H1 (cell line): ENCODE results near the gene FBXO30. TPM values are rescaled to one million over a fixed set of nuclear protein-coding genes. Genes with fewer than 3 reads are reported as not detected.

ENCODE experiments used
- CTCF ChIA-PET: fragments of 300-600 bp; sonication (Branson Sonifier 250); formaldehyde crosslinking; loops from one replicate; lab custom pipeline; 2021; ENCODE audit not compliant: partially characterized antibody; lab: Charles Lee
- POLR2A ChIA-PET: fragments of 300-600 bp; sonication (Branson Sonifier 250); formaldehyde crosslinking; loops from one replicate; lab custom pipeline; 2021; ENCODE audit warnings: inconsistent platforms; ENCODE audit not compliant: partially characterized antibody; lab: Charles Lee
- DNase-seq, 2 experiments: peaks; one replicate each; pipeline versions ENCODE4 v3.0.0 to v3.0.0-alpha.2; 2010 to 2022; ENCODE audit warnings: low spot score in 2 of 2, low read depth in 1 of 2, mixed read lengths in 1 of 2
- FAIRE-seq: peaks from 2 replicates; lab custom pipeline; 2011; peaks lifted over from hg19 to GRCh38; lab: Jason Lieb, UNC
- H2AFZ ChIP-seq: 2 replicates; pipeline ENCODE4 v1.8.1; 2012; ENCODE audit warnings: low read length, inconsistent platforms
- H2AK5ac ChIP-seq: 2 replicates; pipeline ENCODE4 v1.6.1; 2013; ENCODE audit warnings: low read depth, low read length
- H2BK120ac ChIP-seq: replicated peaks from 2 replicates; pipeline ENCODE3; 2013; ENCODE audit warnings: low read depth, low read length, inconsistent platforms
- H2BK12ac ChIP-seq: 2 replicates; pipeline ENCODE4 v1.6.1; 2013; ENCODE audit warnings: low read depth, low read length
- H2BK15ac ChIP-seq: 2 replicates; pipeline ENCODE4 v1.6.1; 2013; ENCODE audit warnings: low read length
- H2BK20ac ChIP-seq: 2 replicates; pipeline ENCODE4 v1.6.1; 2013; ENCODE audit warnings: low read length
- H2BK5ac ChIP-seq: 2 replicates; pipeline ENCODE4 v1.6.1; 2013; ENCODE audit warnings: low read depth, low read length
- H3K14ac ChIP-seq: 2 replicates; pipeline ENCODE4 v1.6.1; 2013; ENCODE audit warnings: inconsistent platforms; ENCODE audit not compliant: insufficient read length
- H3K18ac ChIP-seq: 2 replicates; pipeline ENCODE4 v1.6.1; 2013; ENCODE audit warnings: low read length; ENCODE audit errors: extremely low read depth
- H3K23ac ChIP-seq: 2 replicates; pipeline ENCODE4 v1.6.1; 2013; ENCODE audit warnings: inconsistent platforms; ENCODE audit not compliant: insufficient read length
- H3K23me2 ChIP-seq: 2 replicates; pipeline ENCODE4 v1.6.1; 2013; ENCODE audit warnings: low read depth, low read length
- H3K27ac ChIP-seq: 2 replicates; pipeline ENCODE4 v1.6.1; 2011; ENCODE audit warnings: low read depth, low read length, inconsistent platforms
- H3K27me3 ChIP-seq, 4 experiments: replicated peaks in 1 of 4; 1 replicate in 1 of 4; 2 replicates in 3 of 4; pipeline versions ENCODE4 v1.6.1 to v1.8.1; 2011 to 2013; ENCODE audit warnings: low read length in 3 of 4, mild to moderate bottlenecking in 3 of 4, inconsistent platforms in 2 of 4, mixed read lengths in 2 of 4, moderate library complexity in 1 of 4; ENCODE audit not compliant: control insufficient read depth in 3 of 4, insufficient read depth in 3 of 4; ENCODE audit errors: extremely low read depth in 1 of 4
- H3K36me3 ChIP-seq, 4 experiments: 2 replicates each; pipeline versions ENCODE4 v1.6.1 to v1.8.1; 2011 to 2013; ENCODE audit warnings: mild to moderate bottlenecking in 4 of 4, low read length in 3 of 4, moderate library complexity in 2 of 4, control low read depth in 1 of 4, inconsistent platforms in 1 of 4; ENCODE audit not compliant: insufficient read depth in 4 of 4, control insufficient read depth in 2 of 4
- H3K4ac ChIP-seq: replicated peaks from 2 replicates; pipeline ENCODE3; 2013; ENCODE audit warnings: low read length, low read depth, mixed read lengths, inconsistent platforms; ENCODE audit not compliant: insufficient read length
- H3K4me1 ChIP-seq, 4 experiments: replicated peaks in 1 of 4; 1 replicate in 1 of 4; 2 replicates in 3 of 4; pipeline versions ENCODE4 v1.6.1 to v1.8.1; 2011 to 2013; ENCODE audit warnings: low read length in 3 of 4, inconsistent platforms in 2 of 4, mixed read lengths in 1 of 4; ENCODE audit not compliant: insufficient read depth in 4 of 4, control insufficient read depth in 3 of 4
- H3K4me2 ChIP-seq, 2 experiments: 2 replicates each; pipeline versions ENCODE4 v1.6.1 to v1.8.1; 2011 to 2013; ENCODE audit warnings: low read depth in 2 of 2, low read length in 2 of 2, control low read depth in 1 of 2, inconsistent platforms in 1 of 2, mild to moderate bottlenecking in 1 of 2; ENCODE audit not compliant: insufficient read depth in 1 of 2
- H3K4me3 ChIP-seq, 4 experiments: fragments of 200-600, 300-600 bp in 1 of 4; sonication (generic), shearing (Covaris generic), sonication (Bioruptor Twin) in 1 of 4; 2 replicates each; pipeline versions ENCODE4 v1.5.1 to v1.8.1; 2011 to 2016; ENCODE audit warnings: low read length in 4 of 4, low read depth in 3 of 4, control low read depth in 2 of 4, inconsistent platforms in 2 of 4, mild to moderate bottlenecking in 2 of 4, mixed read lengths in 1 of 4, moderate library complexity in 1 of 4; ENCODE audit not compliant: insufficient read depth in 2 of 4; ENCODE audit errors: extremely low read depth in 1 of 4
- H3K56ac ChIP-seq: replicated peaks from 2 replicates; pipeline ENCODE3; 2013; ENCODE audit warnings: low read depth, mild to moderate bottlenecking, mixed read lengths, low read length, inconsistent platforms; ENCODE audit not compliant: insufficient read length
- H3K79me1 ChIP-seq: 2 replicates; pipeline ENCODE4 v1.6.1; 2013; ENCODE audit warnings: low read depth, low read length, control low read depth
- H3K79me2 ChIP-seq, 2 experiments: 2 replicates each; pipeline versions ENCODE4 v1.6.1 to v1.8.1; 2012 to 2013; ENCODE audit warnings: low read length in 2 of 2, mild to moderate bottlenecking in 2 of 2, inconsistent platforms in 1 of 2; ENCODE audit not compliant: insufficient read depth in 2 of 2, control insufficient read depth in 1 of 2
- H3K9ac ChIP-seq, 4 experiments: replicated peaks in 1 of 4; 1 replicate in 1 of 4; 2 replicates in 3 of 4; pipeline versions ENCODE4 v1.6.1 to v1.8.1; 2011 to 2013; ENCODE audit warnings: low read depth in 3 of 4, low read length in 3 of 4, control low read depth in 2 of 4, mild to moderate bottlenecking in 2 of 4, moderate library complexity in 2 of 4, inconsistent platforms in 1 of 4; ENCODE audit errors: extremely low read depth in 1 of 4
- H3K9me3 ChIP-seq, 2 experiments: 2 replicates each; pipeline versions ENCODE4 v1.6.1 to v1.8.1; 2012 to 2013; ENCODE audit warnings: mild to moderate bottlenecking in 2 of 2, moderate library complexity in 2 of 2, control low read depth in 1 of 2, inconsistent platforms in 1 of 2, low read depth in 1 of 2, low read length in 1 of 2, mixed read lengths in 1 of 2; ENCODE audit not compliant: insufficient read depth in 2 of 2
- H4K20me1 ChIP-seq, 2 experiments: replicated peaks in 1 of 2; 2 replicates each; pipeline versions ENCODE3 to v1.8.1; 2011 to 2013; ENCODE audit warnings: inconsistent platforms in 2 of 2, low read length in 2 of 2, mild to moderate bottlenecking in 1 of 2; ENCODE audit not compliant: insufficient read depth in 2 of 2, control insufficient read depth in 1 of 2
- H4K5ac ChIP-seq: 2 replicates; pipeline ENCODE4 v1.6.1; 2013; ENCODE audit warnings: low read length, low read depth, mixed read lengths, inconsistent platforms; ENCODE audit not compliant: insufficient read length
- H4K8ac ChIP-seq: 2 replicates; pipeline ENCODE4 v1.8.0; 2013; ENCODE audit warnings: mild to moderate bottlenecking, moderate library complexity, low read length, inconsistent platforms; ENCODE audit not compliant: insufficient read depth; ENCODE audit errors: extremely low read depth
- H4K91ac ChIP-seq: replicated peaks from 2 replicates; pipeline ENCODE3; 2013; ENCODE audit warnings: low read length, mixed read lengths, inconsistent platforms; ENCODE audit not compliant: insufficient read length
- JUND ChIP-seq: IDR thresholded peaks from 2 replicates; pipeline ENCODE4 v1.6.1; 2011; ENCODE audit warnings: mild to moderate bottlenecking, improper control_type of control experiment, low read length
- KDM5A ChIP-seq: fragments of 200-600 bp; IDR thresholded peaks from 2 replicates; pipeline ENCODE4 v1.7.1; 2012; ENCODE audit warnings: mild to moderate bottlenecking, low read length, inconsistent platforms, mixed read lengths
- RXRA ChIP-seq: IDR thresholded peaks from 2 replicates; pipeline ENCODE4 v1.6.1; 2011; ENCODE audit warnings: low read depth, mild to moderate bottlenecking, low read length, moderate library complexity; ENCODE audit not compliant: insufficient read depth
- SAP30 ChIP-seq: fragments of 300-600 bp; sonication (generic); IDR thresholded peaks from 2 replicates; pipeline ENCODE4 v1.7.1; 2012; ENCODE audit warnings: low read length, moderate library complexity, mild to moderate bottlenecking, inconsistent platforms; ENCODE audit not compliant: insufficient read depth, insufficient replicate concordance
- SIN3A ChIP-seq, 2 experiments: IDR thresholded peaks in 1 of 2; conservative IDR thresholded peaks in 1 of 2; 2 replicates each; pipeline ENCODE4 v1.6.1; 2011 to 2012; ENCODE audit warnings: low read length in 2 of 2, improper control_type of control experiment in 1 of 2, low read depth in 1 of 2, mild to moderate bottlenecking in 1 of 2
- WGBS, 2 experiments: shearing (Covaris generic) in 1 of 2; methylation state at CpG; one replicate each; pipeline versions ENCODE4 v1.1.6 to v1.1.7; 2013 to 2015; ENCODE audit warnings: low lambda C conversion rate in 2 of 2, mixed read lengths in 2 of 2, inconsistent platforms in 1 of 2, low coverage in 1 of 2, missing lambda C conversion rate in 1 of 2; ENCODE audit not compliant: insufficient replicate concordance in 2 of 2, insufficient coverage in 1 of 2, insufficient read length in 1 of 2; ENCODE audit errors: extremely low coverage in 1 of 2, missing lambda C conversion rate in 1 of 2; 5-methylcytosine and 5-hydroxymethylcytosine counted together
- polyA plus RNA-seq, 7 experiments: library from polyadenylated mRNA; depleted of rRNA in 3 of 7; stranded (reverse) in 5 of 7; unstranded in 2 of 7; fragments of >200 nt in 5 of 7; fragments of 200-250 nt in 2 of 7; gene quantifications; 1 replicate in 5 of 7; 2 replicates in 1 of 7; 4 replicates in 1 of 7; pipeline versions ENCODE4 v1.2.1 to v1.2.3, GENCODE V29; 2011 to 2013; ENCODE audit warnings: missing spikeins in 2 of 7, mixed read lengths in 2 of 7
- total RNA-seq: library from RNA; stranded (reverse); fragmentation: NEBNext Ultra II Directional; extraction: Animal tissue kit (Norgen Biotek cat#: 25700); gene quantifications from 2 replicates; pipeline ENCODE4 v1.2.1, GENCODE V29; 2021

The FBXO30 gene
- total and polyA plus RNA-seq, 2 of the 8 experiments (the other 6 are each of a cell fraction or from before 2014, with no cell fraction given) = 3.9 to 18.3 TPM

GRCh38 chr6:145850671-145851070, 36.1 kb upstream of the FBXO30 start:
- no peak overlapping the region for H2BK12ac ChIP-seq
- H3K27me3 ChIP-seq = no peaks in the 10 kb centered on the region
- no peaks in the 10 kb centered on the region for H3K79me1 ChIP-seq
- H3K9ac ChIP-seq = no peak overlapping the region
- H4K91ac ChIP-seq = no peak overlapping the region
- H3K36me3 ChIP-seq = no peaks in the 10 kb centered on the region
- H3K4me3 ChIP-seq = no peak overlapping the region
- CTCF ChIA-PET = no interaction called here
- H3K23me2 ChIP-seq = no peaks in the 10 kb centered on the region; the same call in 1 of the 2 replicates
- H2BK5ac ChIP-seq = no peak overlapping the region
- FAIRE-seq = no peak
- no peak overlapping the region for H4K8ac ChIP-seq
- H3K14ac ChIP-seq = no peak overlapping the region
- H3K56ac ChIP-seq = no peak overlapping the region
- H4K5ac ChIP-seq = no peak overlapping the region
- no peaks in the 10 kb centered on the region for H3K9me3 ChIP-seq
- H4K20me1 ChIP-seq = no peaks in the 10 kb centered on the region
- no peak overlapping the region for H3K4me2 ChIP-seq
- DNase-seq = no peak
- H2AK5ac ChIP-seq = no peak overlapping the region
- H2BK120ac ChIP-seq = no peak overlapping the region
- 85% methylated on average over 2 of the region's 2 CpGs; no CpG with 5 or more reads in 1 of the 2 experiments for WGBS, 2 experiments
- H3K79me2 ChIP-seq = no peaks in the 10 kb centered on the region
- H3K27ac ChIP-seq = no peak overlapping the region
- POLR2A ChIA-PET = no interaction called here
- no peak overlapping the region for H2BK15ac ChIP-seq
- H3K23ac ChIP-seq = no peak overlapping the region
- H2BK20ac ChIP-seq = no peak overlapping the region
- H3K4ac ChIP-seq = no peak overlapping the region
- H3K18ac ChIP-seq = no peak overlapping the region
- H3K4me1 ChIP-seq = no peaks in the 10 kb centered on the region; a peak in 1 of 7 replicates
- H2AFZ ChIP-seq = no peak overlapping the region
- TF ChIP-seq SAP30 = no peak
- no peak for TF ChIP-seq KDM5A
- TF ChIP-seq JUND = no peak
- TF ChIP-seq SIN3A (conservative IDR thresholded peaks at IDR 0.05 in 1 of 2, IDR thresholded peaks at IDR 0.05 in 1 of 2; ENCODE audit: low read depth in 1 of 2, low read length in 2 of 2) = no peak
- TF ChIP-seq RXRA = no peak
